ENCODE data around the gene SERPINF2. TPM values are rescaled to one million over a fixed set of nuclear protein-coding genes. Genes with fewer than 3 reads are reported as not detected.

The SERPINF2 gene
- total RNA-seq, 4 donors from 2014 or later, result 6.1 to 21.3 (median 11.4) TPM

DNA sequence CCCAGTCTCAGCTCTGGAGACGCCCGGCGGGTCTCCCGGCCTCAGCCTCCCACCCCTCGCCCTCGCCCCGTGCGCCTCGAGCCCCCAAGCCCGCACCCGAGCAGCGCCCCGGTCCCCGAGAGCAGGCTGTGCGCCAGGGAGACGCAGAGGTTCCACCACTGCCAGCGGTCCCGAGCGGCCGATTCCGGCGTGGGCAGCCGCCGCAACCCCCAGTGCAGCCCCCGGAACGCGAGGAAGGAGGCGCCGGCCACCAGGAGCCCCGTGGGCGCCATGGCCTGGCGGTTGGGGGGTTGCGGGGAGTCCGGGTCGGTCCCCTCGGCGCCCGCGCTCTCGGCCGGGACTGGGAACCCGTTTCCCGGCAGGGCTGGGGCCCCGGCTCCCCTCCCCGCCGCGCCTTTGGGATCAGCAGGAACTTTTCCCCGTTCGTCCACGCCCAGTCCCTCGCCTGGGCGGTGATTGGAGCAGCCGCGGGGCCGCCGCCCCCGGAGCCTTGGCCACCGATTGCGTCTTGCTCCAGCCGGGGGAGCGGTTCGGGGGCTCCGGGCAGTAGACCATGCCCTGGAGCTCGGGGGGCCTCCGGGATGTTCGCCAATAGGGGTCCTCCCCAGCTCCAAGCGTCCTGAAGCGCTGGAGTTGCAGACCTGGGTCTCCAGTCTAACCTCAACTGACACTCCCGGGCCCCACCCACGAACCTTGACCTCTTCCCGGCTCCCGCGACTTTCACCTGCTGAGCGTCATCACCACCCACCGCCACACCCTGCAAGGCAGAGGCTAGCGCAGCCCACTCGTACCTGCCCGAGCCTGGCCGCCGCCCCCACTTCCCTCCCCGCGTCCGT lies 32.5 kb upstream of the SERPINF2 start, which contains the start of gene TLCD2:
Gene TLCD2, minus strand, starts transcription at position 407 of the 836 bp plus-strand sequence. Its CDS starts 135 bp downstream, at position 272.
- peak within 1 kb of the TSS; percentile 47 to 73 (median 66) for H3K4me3 ChIP-seq
- 7 to 27% methylated on average over 7 to 39 of the region's 83 CpGs for WGBS, 2 donors
- H3K4me1 ChIP-seq, result peaks cover 0 to 63% (median 28%) of the 10 kb centered on the region in 4 donors
- H3K36me3 ChIP-seq, result peaks cover 0 to 24% (median 0%) of the 10 kb centered on the region in 3 donors
- peak within 1 kb of the TSS; percentile 61 to 89 (median 86) for H3K27ac ChIP-seq
- peak in 1 of 2 donors; percentile 66 for TF ChIP-seq EP300 (IDR thresholded peaks at IDR 0.05)
- TF ChIP-seq, protein P1, sequence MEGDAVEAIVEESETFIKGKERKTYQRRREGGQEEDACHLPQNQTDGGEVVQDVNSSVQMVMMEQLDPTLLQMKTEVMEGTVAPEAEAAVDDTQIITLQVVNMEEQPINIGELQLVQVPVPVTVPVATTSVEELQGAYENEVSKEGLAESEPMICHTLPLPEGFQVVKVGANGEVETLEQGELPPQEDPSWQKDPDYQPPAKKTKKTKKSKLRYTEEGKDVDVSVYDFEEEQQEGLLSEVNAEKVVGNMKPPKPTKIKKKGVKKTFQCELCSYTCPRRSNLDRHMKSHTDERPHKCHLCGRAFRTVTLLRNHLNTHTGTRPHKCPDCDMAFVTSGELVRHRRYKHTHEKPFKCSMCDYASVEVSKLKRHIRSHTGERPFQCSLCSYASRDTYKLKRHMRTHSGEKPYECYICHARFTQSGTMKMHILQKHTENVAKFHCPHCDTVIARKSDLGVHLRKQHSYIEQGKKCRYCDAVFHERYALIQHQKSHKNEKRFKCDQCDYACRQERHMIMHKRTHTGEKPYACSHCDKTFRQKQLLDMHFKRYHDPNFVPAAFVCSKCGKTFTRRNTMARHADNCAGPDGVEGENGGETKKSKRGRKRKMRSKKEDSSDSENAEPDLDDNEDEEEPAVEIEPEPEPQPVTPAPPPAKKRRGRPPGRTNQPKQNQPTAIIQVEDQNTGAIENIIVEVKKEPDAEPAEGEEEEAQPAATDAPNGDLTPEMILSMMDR (IDR thresholded peaks at IDR 0.05), result peak in 1 of 5 experiments; percentile 15
- peak in 1 of 2 donors; percentile 14 for TF ChIP-seq POLR2A (IDR thresholded peaks at IDR 0.05)
- DNase-seq (ENCODE audit: low spot score in 2 of 2), result peak in 1 of 2 donors; percentile 59
- no peaks in the 10 kb centered on the region for H3K9me3 ChIP-seq
- H3K27me3 ChIP-seq, result no peaks in the 10 kb centered on the region

DNA sequence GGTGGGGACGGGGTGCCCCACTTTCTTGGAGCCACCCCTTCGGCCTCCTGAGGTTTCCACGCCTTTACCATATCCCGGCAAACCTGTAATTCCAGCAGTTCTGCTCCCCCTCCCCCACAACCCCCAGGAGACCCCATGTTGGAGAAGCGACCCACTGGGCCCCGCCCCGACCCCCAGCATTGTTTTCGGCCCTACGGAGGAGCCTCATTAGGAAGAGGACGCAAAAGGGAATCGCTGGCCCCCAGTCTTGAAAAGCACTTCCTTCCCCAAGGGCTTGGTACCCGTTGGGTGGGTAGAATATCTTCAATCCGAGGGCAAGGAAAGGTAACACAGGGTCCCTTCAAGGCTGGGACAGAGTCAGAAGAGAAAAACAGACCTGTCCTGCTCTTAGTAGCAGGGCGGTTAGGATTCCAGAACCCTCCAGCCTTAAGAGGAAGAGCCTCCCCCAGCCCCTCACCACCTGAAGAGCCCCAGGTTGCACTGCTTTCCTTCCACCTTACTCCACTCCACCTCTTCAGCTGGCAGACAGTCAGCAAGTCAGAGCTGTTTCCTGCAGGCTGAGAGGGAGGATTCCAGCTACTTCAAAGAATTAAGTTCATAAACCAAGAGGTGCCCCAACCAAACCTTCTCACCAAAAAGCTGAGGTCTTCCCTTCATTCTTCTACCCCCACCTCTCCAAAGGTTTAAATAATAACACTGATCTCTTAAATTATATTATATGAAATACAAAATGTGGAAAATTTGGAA lies 31.7 kb upstream of the SERPINF2 start:
- TF ChIP-seq EP300 (IDR thresholded peaks at IDR 0.05) (no peak), POLR2A (IDR thresholded peaks at IDR 0.05) (no peak)
- TF ChIP-seq, protein P1 (IDR thresholded peaks at IDR 0.05), result no peak
- Histone ChIP-seq H3K4me1 (peaks cover 0 to 66% (median 28%) of the 10 kb centered on the region in 4 donors), H3K27ac (peak overlapping the region; percentile 61 to 89 (median 86)), H3K9me3 (no peaks in the 10 kb centered on the region), H3K27me3 (no peaks in the 10 kb centered on the region), H3K4me3 (peak overlapping the region; percentile 47 to 73 (median 66)), H3K36me3 (peaks cover 0 to 24% (median 0%) of the 10 kb centered on the region in 3 donors)
- DNase-seq (ENCODE audit: low spot score in 2 of 2), result no peak
- WGBS, 2 donors, result 42 to 46% methylated on average over 14 of the region's 14 CpGs

DNA sequence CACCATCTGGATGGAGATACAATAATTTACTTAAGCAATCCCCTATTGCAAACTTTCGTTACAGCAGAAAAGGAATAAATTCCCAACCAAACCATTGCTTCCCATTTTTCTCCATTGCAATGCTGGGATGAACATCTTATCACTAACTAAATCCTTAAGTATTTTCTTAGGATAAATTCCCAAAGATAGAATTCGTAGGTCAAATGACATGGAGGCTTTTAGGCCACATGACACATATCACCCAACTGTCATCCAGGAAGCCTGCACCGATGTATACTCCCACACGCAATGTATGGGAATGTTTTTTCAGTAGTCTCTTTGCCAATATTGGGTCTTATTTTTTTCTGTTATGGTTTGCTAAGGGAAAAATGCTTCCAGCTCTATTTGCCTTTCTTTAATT lies 30.9 kb upstream of the SERPINF2 start:
- Histone ChIP-seq H3K27ac (peak overlapping the region in 1 of 4 donors; percentile 89), H3K4me3 (no peak overlapping the region), H3K4me1 (peaks cover 0 to 66% (median 28%) of the 10 kb centered on the region in 4 donors), H3K36me3 (peaks cover 0 to 24% (median 0%) of the 10 kb centered on the region in 3 donors), H3K27me3 (no peaks in the 10 kb centered on the region), H3K9me3 (no peaks in the 10 kb centered on the region)
- DNase-seq (ENCODE audit: low spot score in 2 of 2), result no peak
- WGBS, 2 donors, result 67 to 70% methylated on average over 4 of the region's 4 CpGs
- TF ChIP-seq EP300 (IDR thresholded peaks at IDR 0.05) (no peak), POLR2A (IDR thresholded peaks at IDR 0.05) (no peak)
- TF ChIP-seq, protein P1 (IDR thresholded peaks at IDR 0.05), result no peak

DNA sequence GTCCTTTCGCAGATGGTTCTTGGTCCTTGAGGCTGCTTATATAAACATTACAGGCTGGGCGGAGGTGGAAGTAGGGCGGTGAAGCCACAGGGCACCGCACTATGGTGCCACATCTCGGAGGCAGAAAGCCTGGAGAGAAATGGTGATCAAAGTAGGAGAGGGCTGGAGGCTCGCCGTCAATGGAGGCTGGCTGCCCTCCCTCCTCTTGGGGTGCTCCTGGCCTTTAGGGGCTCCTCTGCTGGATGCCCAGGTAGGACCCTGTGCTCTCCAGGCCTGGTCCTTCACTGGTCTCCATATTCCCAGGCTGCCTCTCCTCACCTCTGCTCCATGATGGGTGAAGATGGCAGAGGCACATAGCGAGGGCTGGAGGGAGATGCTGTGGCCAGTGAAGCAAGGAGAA lies 30.4 kb upstream of the SERPINF2 start:
- H3K27ac ChIP-seq, result peak overlapping the region in 2 of 4 donors; percentile 99 to 100
- 88 to 89% methylated on average over 8 of the region's 8 CpGs for WGBS, 2 donors

More for the DNA sequence above, 30.4 kb upstream of the SERPINF2 start:
- H3K36me3 ChIP-seq, result peaks cover 0 to 24% (median 0%) of the 10 kb centered on the region in 3 donors
- H3K4me3 ChIP-seq, result no peak overlapping the region
- peaks cover 0 to 68% (median 28%) of the 10 kb centered on the region in 4 donors for H3K4me1 ChIP-seq
- no peaks in the 10 kb centered on the region for H3K9me3 ChIP-seq
- no peak for DNase-seq (ENCODE audit: low spot score in 2 of 2)
- TF ChIP-seq POLR2A (IDR thresholded peaks at IDR 0.05) (no peak), EP300 (IDR thresholded peaks at IDR 0.05) (no peak)
- TF ChIP-seq, protein P1 (IDR thresholded peaks at IDR 0.05), result no peak
- H3K27me3 ChIP-seq, result no peaks in the 10 kb centered on the region
